Fibroblast of the aortic adventitia (primary cell): ENCODE measurements around the gene SUPV3L1. TPM values are rescaled to one million over a fixed set of nuclear protein-coding genes. Genes with fewer than 3 reads are reported as not detected.

Source experiments
- DNase-seq: peaks from one replicate; pipeline ENCODE4 v3.0.0-alpha.2; 2010; ENCODE audit warnings: low read depth
- H3K4me3 ChIP-seq: 2 replicates; pipeline ENCODE4 v1.5.1; 2011; ENCODE audit warnings: low read depth, mild to moderate bottlenecking, control low read depth, low read length, moderate library complexity
- CTCF ChIP-seq: IDR thresholded peaks from 2 replicates; pipeline ENCODE4 v1.5.1; 2011; ENCODE audit warnings: mild to moderate bottlenecking, low read length, control low read depth, inconsistent platforms; ENCODE audit not compliant: insufficient read depth
- total RNA-seq: library from RNA; depleted of rRNA; stranded (reverse); fragments of >200 nt; gene quantifications from 2 replicates; pipeline ENCODE4 v1.2.3, GENCODE V29; 2012; ENCODE audit warnings: low replicate concordance

The SUPV3L1 gene
- total RNA-seq, 1 donor = 31.0 TPM

DNA sequence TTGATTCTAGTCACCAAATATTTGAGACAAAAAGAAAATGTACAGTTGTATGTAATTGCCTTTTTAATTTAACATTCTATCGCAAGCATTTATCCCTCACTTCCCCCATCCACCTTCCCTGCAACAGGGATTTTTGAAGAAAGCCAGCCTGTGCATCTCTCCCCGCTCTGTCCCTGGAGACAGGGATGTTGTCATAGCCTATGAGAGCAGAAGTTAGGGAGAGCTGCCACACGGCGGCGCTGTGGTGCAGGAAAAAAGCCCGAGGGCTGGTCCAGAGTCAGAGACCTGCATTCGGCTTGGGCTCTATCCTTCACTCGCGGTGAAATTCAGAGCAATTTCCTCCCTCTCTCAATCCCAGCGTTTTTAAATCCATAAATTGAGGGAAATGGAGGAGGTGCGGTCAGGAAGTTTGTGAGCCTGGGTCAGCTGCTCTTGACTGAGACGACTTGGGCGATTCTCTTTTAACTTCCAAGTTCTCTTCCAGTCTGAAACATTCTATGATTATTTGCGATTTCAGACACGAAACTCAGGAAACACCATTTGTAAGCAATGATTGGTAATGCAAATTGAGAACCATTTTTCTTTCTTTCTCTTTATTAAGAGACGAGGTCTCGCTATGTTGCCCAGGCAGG, 57.6 kb downstream of the SUPV3L1 start:
- peak; percentile 83 for DNase-seq
- peak; percentile 91 for TF ChIP-seq CTCF
- H3K4me3 ChIP-seq = no peak overlapping the region

DNA sequence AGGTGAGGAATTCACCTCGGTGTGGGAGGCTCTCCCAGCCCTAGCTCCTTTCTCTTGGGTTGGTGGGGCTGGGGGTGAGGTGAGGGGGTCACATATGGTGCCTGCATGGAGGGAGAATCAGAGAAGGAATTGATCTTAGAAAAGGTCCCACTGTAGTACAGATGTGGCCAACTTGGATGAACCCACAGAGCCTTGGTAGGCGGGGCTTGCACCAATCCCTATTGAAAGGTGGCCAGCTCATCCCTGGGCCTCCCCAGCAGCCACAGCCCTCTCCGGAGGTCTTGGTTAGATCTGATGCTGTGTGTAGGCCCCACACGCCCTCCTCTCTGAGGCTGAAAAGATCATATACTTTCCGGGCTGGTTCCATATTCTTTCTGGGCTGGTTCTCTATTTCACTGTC, 59.1 kb downstream of the SUPV3L1 start:
- no peak overlapping the region for H3K4me3 ChIP-seq
- no peak for TF ChIP-seq CTCF
- no peak for DNase-seq

- no peak for TF ChIP-seq CTCF
- no peak overlapping the region for H3K4me3 ChIP-seq
- DNase-seq = peak; percentile 57
Observed at GRCh38 chr10:69239816-69240434, 59.9 kb downstream of the SUPV3L1 start.

GRCh38 chr10:69240455-69240854, 60.4 kb downstream of the SUPV3L1 start:
- H3K4me3 ChIP-seq = no peak overlapping the region
- DNase-seq = no peak
- no peak for TF ChIP-seq CTCF

DNA sequence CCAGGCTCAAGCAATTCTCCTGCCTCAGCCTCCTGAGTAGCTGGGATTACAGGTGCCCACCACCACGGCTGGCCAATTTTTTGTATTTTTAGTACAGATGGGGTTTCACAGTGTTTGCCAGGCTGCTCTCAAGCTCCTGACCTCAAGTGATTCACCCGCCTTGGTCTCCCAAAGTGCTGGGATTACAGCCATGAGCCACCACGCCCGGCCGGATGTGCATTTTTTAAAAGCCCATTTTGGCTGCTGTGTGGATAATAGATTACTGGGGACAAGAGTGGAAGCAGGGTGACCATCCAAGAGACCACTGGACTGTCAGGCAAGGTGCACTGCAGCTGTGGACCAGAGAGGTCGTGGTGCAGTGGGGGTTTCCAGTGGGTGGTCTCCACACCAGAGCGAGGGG, 61.5 kb downstream of the SUPV3L1 start:
- TF ChIP-seq CTCF = no peak
- H3K4me3 ChIP-seq = no peak overlapping the region
- peak; percentile 56 for DNase-seq

DNA sequence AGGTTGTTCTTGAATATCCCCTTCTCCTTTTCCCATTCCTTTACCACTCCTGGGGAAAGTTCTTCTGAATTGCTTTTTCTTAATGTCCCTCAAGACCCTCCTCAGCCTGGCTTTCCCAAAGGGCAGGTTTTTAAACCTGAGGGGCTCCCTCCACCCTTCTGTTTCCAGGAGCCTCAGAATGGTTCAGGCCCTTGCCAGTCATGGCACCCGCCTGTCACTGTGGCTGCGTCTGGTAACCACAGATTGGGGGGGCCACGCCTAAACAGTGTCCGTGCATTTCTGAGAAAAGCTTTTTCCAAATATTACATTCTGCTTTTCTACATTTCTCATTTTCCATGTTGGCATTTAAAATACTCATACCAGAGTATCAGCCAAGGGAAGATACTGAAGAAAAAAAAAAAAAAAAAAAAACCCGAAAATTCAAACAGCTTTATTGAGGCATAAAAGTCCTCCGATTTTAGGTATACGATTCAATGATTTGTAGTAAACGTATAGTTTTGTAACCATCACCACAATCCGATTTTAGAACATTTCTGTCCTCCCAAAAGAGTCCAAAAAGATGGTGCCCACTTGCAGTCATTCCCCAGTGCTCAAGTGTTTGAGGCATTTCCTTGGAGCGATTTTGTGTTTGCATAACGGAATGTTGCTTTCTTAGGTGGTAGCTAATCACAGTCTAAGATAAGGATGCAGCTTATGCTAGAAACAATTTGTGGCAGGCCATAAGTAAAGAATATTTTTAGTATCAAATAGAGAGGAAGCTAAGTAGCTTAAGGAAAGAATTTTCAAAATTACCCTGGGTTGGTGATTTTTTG, 62.2 kb downstream of the SUPV3L1 start:
- H3K4me3 ChIP-seq = no peak overlapping the region
- TF ChIP-seq CTCF = no peak
- DNase-seq = peak; percentile 31
